Measurements from ENCODE around the gene STRAP. TPM values are rescaled to one million over a fixed set of nuclear protein-coding genes. Genes with fewer than 3 reads are reported as not detected.

The STRAP gene
- total RNA-seq, 1 experiment from 2014 or later, result 210 TPM

DNA sequence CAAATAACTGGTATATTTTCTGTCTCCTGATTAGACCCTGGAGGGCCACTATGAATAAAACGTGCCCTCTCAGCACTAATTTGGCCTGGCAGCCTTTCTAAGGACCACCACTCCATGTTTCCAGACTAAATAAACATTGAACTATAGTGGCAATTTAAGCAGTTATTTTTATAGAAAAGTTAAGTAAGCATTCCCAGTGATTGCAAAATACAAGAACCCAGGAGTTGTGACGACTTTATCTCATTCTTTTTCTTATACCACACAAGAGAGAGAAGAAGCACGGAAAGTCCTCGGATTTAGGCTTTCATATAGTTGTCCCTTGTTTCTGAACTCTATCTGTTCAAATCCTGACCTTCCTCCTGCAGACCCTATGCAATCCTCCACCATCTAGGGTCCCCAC lies 23.1 kb upstream of the STRAP start:
- Mint-ChIP-seq H3K4me3 (no peak overlapping the region), H3K27me3 (ENCODE audit: low read depth) (no peaks in the 10 kb centered on the region)

More for the DNA sequence above, 23.1 kb upstream of the STRAP start:
- Histone ChIP-seq H4K8ac (replicated peaks; ENCODE audit: insufficient read length, low read depth, low read length) (no peak overlapping the region), H2BK20ac (ENCODE audit: low read depth, low read length, poor library complexity, severe bottlenecking) (no peak overlapping the region), H3K23ac (ENCODE audit: insufficient read length, low read depth, low read length) (no peak overlapping the region), H3K9me3 (ENCODE audit: control insufficient read depth, low read depth, low read length) (no peaks in the 10 kb centered on the region), H2BK120ac (ENCODE audit: low read depth, low read length, poor library complexity, severe bottlenecking) (no peak overlapping the region), H3K56ac (ENCODE audit: insufficient read length, low read depth, low read length) (no peak overlapping the region), H2AFZ (ENCODE audit: low read length) (no peak overlapping the region), H2AK5ac (ENCODE audit: insufficient read length, low read length) (no peak overlapping the region), H3K23me2 (ENCODE audit: insufficient read length, low read depth, low read length, poor library complexity, severe bottlenecking) (no peaks in the 10 kb centered on the region), H3T11ph (ENCODE audit: low read length) (no peak overlapping the region), H4K5ac (ENCODE audit: insufficient read length, low read depth, low read length) (no peak overlapping the region), H3K18ac (ENCODE audit: insufficient read length, low read depth, low read length) (no peak overlapping the region), H3K14ac (ENCODE audit: insufficient read depth, low read length) (no peak overlapping the region), H3K4me1 (ENCODE audit: insufficient read depth, low read length) (peaks cover 2% of the 10 kb centered on the region; the same call in 1 of the 2 replicates), H4K20me1 (ENCODE audit: control insufficient read depth, insufficient read depth, insufficient read length) (no peaks in the 10 kb centered on the region), H3K9ac (ENCODE audit: extremely low read depth, insufficient read length, low read length) (no peak overlapping the region), H3K4me2 (ENCODE audit: insufficient read depth, insufficient read length, low read length) (no peak overlapping the region), H3K27me3 (ENCODE audit: insufficient read depth, low read length) (no peaks in the 10 kb centered on the region), H4K91ac (ENCODE audit: insufficient read length, low read depth, low read length) (no peak overlapping the region), H2BK15ac (ENCODE audit: low read depth, low read length) (no peak overlapping the region), H3K79me1 (ENCODE audit: insufficient read depth, low read depth, low read length, poor library complexity, severe bottlenecking) (no peaks in the 10 kb centered on the region), H3K27ac (ENCODE audit: insufficient read length, low read depth, low read length) (no peak overlapping the region), H3K4ac (ENCODE audit: low read depth, low read length) (no peak overlapping the region), H2BK12ac (ENCODE audit: insufficient read length, low read depth, low read length) (no peak overlapping the region), H2BK5ac (ENCODE audit: insufficient read length, low read length) (no peak overlapping the region), H3K79me2 (ENCODE audit: insufficient read depth, low read length) (no peaks in the 10 kb centered on the region)
- Mint-ChIP-seq H3K36me3 (ENCODE audit: insufficient read depth in 1 of 3, low read depth in 3 of 3) (no peaks in the 10 kb centered on the region), H3K4me1 (peaks cover 13 to 32% of the 10 kb centered on the region in 2 experiments), H3K27ac (no peak overlapping the region), H3K9me3 (no peaks in the 10 kb centered on the region)
- DNase-seq, result no peak
- TF ChIP-seq, protein P1, sequence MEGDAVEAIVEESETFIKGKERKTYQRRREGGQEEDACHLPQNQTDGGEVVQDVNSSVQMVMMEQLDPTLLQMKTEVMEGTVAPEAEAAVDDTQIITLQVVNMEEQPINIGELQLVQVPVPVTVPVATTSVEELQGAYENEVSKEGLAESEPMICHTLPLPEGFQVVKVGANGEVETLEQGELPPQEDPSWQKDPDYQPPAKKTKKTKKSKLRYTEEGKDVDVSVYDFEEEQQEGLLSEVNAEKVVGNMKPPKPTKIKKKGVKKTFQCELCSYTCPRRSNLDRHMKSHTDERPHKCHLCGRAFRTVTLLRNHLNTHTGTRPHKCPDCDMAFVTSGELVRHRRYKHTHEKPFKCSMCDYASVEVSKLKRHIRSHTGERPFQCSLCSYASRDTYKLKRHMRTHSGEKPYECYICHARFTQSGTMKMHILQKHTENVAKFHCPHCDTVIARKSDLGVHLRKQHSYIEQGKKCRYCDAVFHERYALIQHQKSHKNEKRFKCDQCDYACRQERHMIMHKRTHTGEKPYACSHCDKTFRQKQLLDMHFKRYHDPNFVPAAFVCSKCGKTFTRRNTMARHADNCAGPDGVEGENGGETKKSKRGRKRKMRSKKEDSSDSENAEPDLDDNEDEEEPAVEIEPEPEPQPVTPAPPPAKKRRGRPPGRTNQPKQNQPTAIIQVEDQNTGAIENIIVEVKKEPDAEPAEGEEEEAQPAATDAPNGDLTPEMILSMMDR (conservative IDR thresholded peaks at IDR 0.05), result no peak
- no CpG with 5 or more reads among the region's 4 CpGs for WGBS (ENCODE audit: extremely low coverage, insufficient read length, low lambda C conversion rate)
